H1 (cell line): ENCODE measurements around the gene DHDH.

Source experiments
- CHD2 ChIP-seq: IDR thresholded peaks from 2 replicates; pipeline ENCODE4 v1.6.1; 2012; ENCODE audit warnings: low read length, improper control_type of control experiment
- EP300 ChIP-seq, 2 experiments: IDR thresholded peaks; 1 replicate in 1 of 2; 2 replicates in 1 of 2; pipeline ENCODE4 v1.6.1; 2011 to 2012; ENCODE audit warnings: low read depth in 2 of 2, low read length in 2 of 2, mild to moderate bottlenecking in 2 of 2, borderline replicate concordance in 1 of 2, inconsistent platforms in 1 of 2, moderate library complexity in 1 of 2
- KDM1A ChIP-seq: fragments of 200-600, 300-600 bp; sonication (generic); IDR thresholded peaks from 2 replicates; pipeline ENCODE4 v1.7.1; 2016; ENCODE audit warnings: mild to moderate bottlenecking, low read length, borderline replicate concordance
- PHF8 ChIP-seq: fragments of 200-600 bp; sonication (generic); conservative IDR thresholded peaks from 2 replicates; pipeline ENCODE4 v1.7.1; 2012; ENCODE audit warnings: low read depth, mild to moderate bottlenecking, inconsistent platforms, low read length, moderate library complexity
- POU5F1 ChIP-seq: IDR thresholded peaks from 2 replicates; pipeline ENCODE4 v1.6.1; 2011; ENCODE audit warnings: low read depth, mild to moderate bottlenecking, low read length, moderate library complexity
- TCF12 ChIP-seq: IDR thresholded peaks from 2 replicates; pipeline ENCODE4 v1.6.1; 2011; ENCODE audit warnings: low read depth, mild to moderate bottlenecking, low read length
- YY1 ChIP-seq: IDR thresholded peaks from 2 replicates; pipeline ENCODE4 v1.6.1; 2011; ENCODE audit warnings: low read depth, mild to moderate bottlenecking, low read length
- TF ChIP-seq, protein P1 (sequence below), 3 experiments: IDR thresholded peaks; 1 replicate in 2 of 3; 2 replicates in 1 of 3; pipeline versions ENCODE4 v1.5.1 to v1.6.1; 2011; ENCODE audit warnings: low read length in 3 of 3, mild to moderate bottlenecking in 3 of 3, inconsistent platforms in 2 of 3, low read depth in 1 of 3, moderate library complexity in 1 of 3; ENCODE audit not compliant: insufficient read depth in 1 of 3; ENCODE audit errors: control extremely low read depth in 1 of 3
- TF ChIP-seq, protein P2 (sequence below): IDR thresholded peaks from 2 replicates; pipeline ENCODE4 v1.6.1; 2012; ENCODE audit warnings: low read length, inconsistent platforms
- TF ChIP-seq, protein P3 (sequence below): IDR thresholded peaks from 2 replicates; pipeline ENCODE4 v1.6.1; 2011; ENCODE audit warnings: low read depth, mild to moderate bottlenecking, low read length; ENCODE audit not compliant: insufficient read depth

DNA sequence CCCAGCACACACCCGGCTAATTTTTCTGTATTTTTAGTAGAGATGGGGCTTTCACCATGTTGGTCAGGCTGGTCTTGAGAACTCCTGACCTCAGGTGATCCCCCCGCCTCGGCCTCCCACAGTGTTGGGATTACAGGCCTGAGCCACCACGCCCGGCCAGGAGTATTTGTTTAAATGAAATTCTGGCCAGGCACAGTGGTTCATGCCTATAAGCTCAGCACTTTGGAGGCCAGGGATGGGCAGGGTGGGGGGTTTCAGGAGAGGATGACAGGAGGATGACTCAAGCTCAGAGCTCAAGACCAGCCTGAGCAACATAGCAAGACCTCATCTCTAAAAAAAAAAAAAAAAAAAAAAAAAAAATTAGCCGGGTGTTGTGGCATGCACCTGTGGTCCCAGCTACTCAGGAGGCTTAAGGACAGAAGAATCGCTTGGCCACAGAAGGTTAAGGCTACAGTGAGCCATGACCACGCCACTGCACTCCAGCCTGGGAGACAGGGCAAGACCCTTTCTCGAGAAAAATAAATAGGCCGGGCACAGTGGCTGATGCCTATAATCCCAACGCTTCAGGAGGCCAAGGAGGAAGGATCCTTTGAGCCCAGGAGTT, 8.2 kb upstream of the DHDH start:
- TF ChIP-seq, protein P1, sequence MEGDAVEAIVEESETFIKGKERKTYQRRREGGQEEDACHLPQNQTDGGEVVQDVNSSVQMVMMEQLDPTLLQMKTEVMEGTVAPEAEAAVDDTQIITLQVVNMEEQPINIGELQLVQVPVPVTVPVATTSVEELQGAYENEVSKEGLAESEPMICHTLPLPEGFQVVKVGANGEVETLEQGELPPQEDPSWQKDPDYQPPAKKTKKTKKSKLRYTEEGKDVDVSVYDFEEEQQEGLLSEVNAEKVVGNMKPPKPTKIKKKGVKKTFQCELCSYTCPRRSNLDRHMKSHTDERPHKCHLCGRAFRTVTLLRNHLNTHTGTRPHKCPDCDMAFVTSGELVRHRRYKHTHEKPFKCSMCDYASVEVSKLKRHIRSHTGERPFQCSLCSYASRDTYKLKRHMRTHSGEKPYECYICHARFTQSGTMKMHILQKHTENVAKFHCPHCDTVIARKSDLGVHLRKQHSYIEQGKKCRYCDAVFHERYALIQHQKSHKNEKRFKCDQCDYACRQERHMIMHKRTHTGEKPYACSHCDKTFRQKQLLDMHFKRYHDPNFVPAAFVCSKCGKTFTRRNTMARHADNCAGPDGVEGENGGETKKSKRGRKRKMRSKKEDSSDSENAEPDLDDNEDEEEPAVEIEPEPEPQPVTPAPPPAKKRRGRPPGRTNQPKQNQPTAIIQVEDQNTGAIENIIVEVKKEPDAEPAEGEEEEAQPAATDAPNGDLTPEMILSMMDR (IDR thresholded peaks at IDR 0.05; ENCODE audit: control extremely low read depth in 1 of 3, insufficient read depth in 1 of 3, low read depth in 1 of 3, low read length in 3 of 3) = no peak
- TF ChIP-seq TCF12 = no peak
- TF ChIP-seq POU5F1 = no peak
- no peak for TF ChIP-seq PHF8
- no peak for TF ChIP-seq EP300 (IDR thresholded peaks at IDR 0.05; ENCODE audit: borderline replicate concordance in 1 of 2, low read depth in 2 of 2, low read length in 2 of 2)
- TF ChIP-seq YY1 = no peak
- no peak for TF ChIP-seq CHD2
- no peak for TF ChIP-seq KDM1A
- TF ChIP-seq, protein P2, sequence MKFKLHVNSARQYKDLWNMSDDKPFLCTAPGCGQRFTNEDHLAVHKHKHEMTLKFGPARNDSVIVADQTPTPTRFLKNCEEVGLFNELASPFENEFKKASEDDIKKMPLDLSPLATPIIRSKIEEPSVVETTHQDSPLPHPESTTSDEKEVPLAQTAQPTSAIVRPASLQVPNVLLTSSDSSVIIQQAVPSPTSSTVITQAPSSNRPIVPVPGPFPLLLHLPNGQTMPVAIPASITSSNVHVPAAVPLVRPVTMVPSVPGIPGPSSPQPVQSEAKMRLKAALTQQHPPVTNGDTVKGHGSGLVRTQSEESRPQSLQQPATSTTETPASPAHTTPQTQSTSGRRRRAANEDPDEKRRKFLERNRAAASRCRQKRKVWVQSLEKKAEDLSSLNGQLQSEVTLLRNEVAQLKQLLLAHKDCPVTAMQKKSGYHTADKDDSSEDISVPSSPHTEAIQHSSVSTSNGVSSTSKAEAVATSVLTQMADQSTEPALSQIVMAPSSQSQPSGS = no peak
- TF ChIP-seq, protein P3, sequence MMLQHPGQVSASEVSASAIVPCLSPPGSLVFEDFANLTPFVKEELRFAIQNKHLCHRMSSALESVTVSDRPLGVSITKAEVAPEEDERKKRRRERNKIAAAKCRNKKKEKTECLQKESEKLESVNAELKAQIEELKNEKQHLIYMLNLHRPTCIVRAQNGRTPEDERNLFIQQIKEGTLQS = no peak
